Neural progenitor cell (in vitro differentiated cells): ENCODE measurements around the gene SLC37A1.

Source experiments
- EZH2 ChIP-seq: fragments of 200-600 bp; sonication (generic); IDR thresholded peaks from 2 replicates; pipeline ENCODE4 v1.6.1; 2017; ENCODE audit warnings: antibody characterized with exemption, mild to moderate bottlenecking, moderate library complexity
- TF ChIP-seq, protein P1 (sequence below): fragments of 200-600 bp; sonication (generic); IDR thresholded peaks from 2 replicates; pipeline ENCODE4 v1.5.1; 2017; ENCODE audit warnings: antibody characterized with exemption, mild to moderate bottlenecking

DNA sequence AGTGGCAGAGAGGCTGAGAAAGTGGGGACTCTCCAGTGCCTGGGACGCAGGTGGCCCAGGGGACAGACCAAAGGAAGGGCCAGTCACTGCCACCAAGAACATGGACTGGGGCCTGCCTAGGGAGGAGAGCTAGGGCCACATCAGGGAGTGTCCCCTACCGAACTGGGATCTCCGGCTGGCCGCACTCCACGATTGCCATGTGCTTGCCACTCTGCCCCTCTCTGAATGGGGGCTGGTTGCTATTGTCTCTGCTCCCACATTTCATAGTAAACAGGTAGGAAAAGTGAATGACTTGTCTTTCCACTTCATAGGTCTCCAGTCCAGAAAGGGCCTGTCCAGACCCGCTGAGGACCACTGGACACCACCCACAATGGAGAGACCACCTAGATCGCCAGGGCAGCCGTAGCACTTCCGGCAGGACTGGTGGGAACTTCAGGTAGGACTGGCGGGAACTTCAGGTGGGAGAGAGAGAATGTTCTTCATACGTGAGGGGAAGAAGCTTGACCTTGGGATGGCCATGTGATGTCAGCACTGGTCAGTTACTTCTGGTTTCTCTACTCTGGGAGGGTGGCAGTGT lies 84.6 kb downstream of the SLC37A1 start:
- TF ChIP-seq, protein P1, sequence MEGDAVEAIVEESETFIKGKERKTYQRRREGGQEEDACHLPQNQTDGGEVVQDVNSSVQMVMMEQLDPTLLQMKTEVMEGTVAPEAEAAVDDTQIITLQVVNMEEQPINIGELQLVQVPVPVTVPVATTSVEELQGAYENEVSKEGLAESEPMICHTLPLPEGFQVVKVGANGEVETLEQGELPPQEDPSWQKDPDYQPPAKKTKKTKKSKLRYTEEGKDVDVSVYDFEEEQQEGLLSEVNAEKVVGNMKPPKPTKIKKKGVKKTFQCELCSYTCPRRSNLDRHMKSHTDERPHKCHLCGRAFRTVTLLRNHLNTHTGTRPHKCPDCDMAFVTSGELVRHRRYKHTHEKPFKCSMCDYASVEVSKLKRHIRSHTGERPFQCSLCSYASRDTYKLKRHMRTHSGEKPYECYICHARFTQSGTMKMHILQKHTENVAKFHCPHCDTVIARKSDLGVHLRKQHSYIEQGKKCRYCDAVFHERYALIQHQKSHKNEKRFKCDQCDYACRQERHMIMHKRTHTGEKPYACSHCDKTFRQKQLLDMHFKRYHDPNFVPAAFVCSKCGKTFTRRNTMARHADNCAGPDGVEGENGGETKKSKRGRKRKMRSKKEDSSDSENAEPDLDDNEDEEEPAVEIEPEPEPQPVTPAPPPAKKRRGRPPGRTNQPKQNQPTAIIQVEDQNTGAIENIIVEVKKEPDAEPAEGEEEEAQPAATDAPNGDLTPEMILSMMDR, result no peak
- no peak for TF ChIP-seq EZH2
